ENCODE measurements around the gene KBTBD4.

The KBTBD4 gene

GRCh38 chr11:47578524-47579494, at the start of gene KBTBD4, which contains the start of gene NDUFS3:
KBTBD4 (minus strand) TSS chr11:47578970; CDS start chr11:47578951, 19 bp downstream.
NDUFS3 (plus strand) TSS chr11:47579074; CDS start chr11:47579092, 18 bp downstream.
- Histone ChIP-seq H3K36me3 (peaks cover 78% of the 10 kb centered on the region), H3K9ac (peak within 1 kb of the TSS; percentile 88), H3K27ac (peak within 1 kb of the TSS; percentile 86), H3K4me2 (peak within 1 kb of the TSS; percentile 94), H3K4me1 (peaks cover 35% of the 10 kb centered on the region), H4K20me1 (peaks cover 21% of the 10 kb centered on the region), H3K9me3 (no peaks in the 10 kb centered on the region), H3K4me3 (peak within 1 kb of the TSS; percentile 81), H3K27me3 (no peaks in the 10 kb centered on the region)
- no peak for TF ChIP-seq Cebpa-rat (IDR thresholded peaks at IDR 0.05)

- H3K36me3 ChIP-seq, result peaks cover 100% of the 10 kb centered on the region
- H3K4me2 ChIP-seq, result no peak overlapping the region
- no peaks in the 10 kb centered on the region for H3K9me3 ChIP-seq
These were observed 49.3 kb upstream of the KBTBD4 start for GRCh38 chr11:47628026-47628425.

GRCh38 chr11:47626234-47626633, 47.5 kb upstream of the KBTBD4 start:
- no peaks in the 10 kb centered on the region for H4K20me1 ChIP-seq
- H3K9ac ChIP-seq, result no peak overlapping the region
- no peaks in the 10 kb centered on the region for H3K9me3 ChIP-seq
- H3K4me2 ChIP-seq, result no peak overlapping the region
- TF ChIP-seq Cebpa-rat (IDR thresholded peaks at IDR 0.05), result no peak
- no peak overlapping the region for H3K4me3 ChIP-seq
- H3K27me3 ChIP-seq, result no peaks in the 10 kb centered on the region
- H3K4me1 ChIP-seq, result no peaks in the 10 kb centered on the region
- no peak overlapping the region for H3K27ac ChIP-seq
- peaks cover 100% of the 10 kb centered on the region for H3K36me3 ChIP-seq

More at GRCh38 chr11:47628026-47628425, 49.3 kb upstream of the KBTBD4 start:
- Histone ChIP-seq H3K4me3 (no peak overlapping the region), H4K20me1 (no peaks in the 10 kb centered on the region), H3K27ac (no peak overlapping the region), H3K9ac (no peak overlapping the region), H3K4me1 (no peaks in the 10 kb centered on the region), H3K27me3 (no peaks in the 10 kb centered on the region)
- no peak for TF ChIP-seq Cebpa-rat (IDR thresholded peaks at IDR 0.05)

- Histone ChIP-seq H3K4me2 (no peak overlapping the region), H3K9me3 (no peaks in the 10 kb centered on the region), H3K9ac (no peak overlapping the region), H3K36me3 (peaks cover 100% of the 10 kb centered on the region), H3K4me3 (no peak overlapping the region), H3K27me3 (no peaks in the 10 kb centered on the region), H4K20me1 (no peaks in the 10 kb centered on the region), H3K4me1 (peaks cover 10% of the 10 kb centered on the region), H3K27ac (no peak overlapping the region)
- no peak for TF ChIP-seq Cebpa-rat (IDR thresholded peaks at IDR 0.05)
These were observed 42.1 kb upstream of the KBTBD4 start for GRCh38 chr11:47620836-47621378.

GRCh38 chr11:47617417-47617809, 38.6 kb upstream of the KBTBD4 start:
- no peaks in the 10 kb centered on the region for H3K9me3 ChIP-seq
- peaks cover 25% of the 10 kb centered on the region for H3K4me1 ChIP-seq
- no peak for TF ChIP-seq Cebpa-rat (IDR thresholded peaks at IDR 0.05)
- H3K4me3 ChIP-seq, result no peak overlapping the region
- H3K9ac ChIP-seq, result no peak overlapping the region
- H3K27me3 ChIP-seq, result no peaks in the 10 kb centered on the region
- H3K4me2 ChIP-seq, result peak overlapping the region; percentile 20; the same call in 1 of the 2 replicates
- H3K27ac ChIP-seq, result no peak overlapping the region
- H3K36me3 ChIP-seq, result peaks cover 72% of the 10 kb centered on the region
- H4K20me1 ChIP-seq, result no peaks in the 10 kb centered on the region

- H3K27me3 ChIP-seq, result no peaks in the 10 kb centered on the region
- H3K27ac ChIP-seq, result no peak overlapping the region
- no peak overlapping the region for H3K9ac ChIP-seq
- peaks cover 66% of the 10 kb centered on the region for H3K36me3 ChIP-seq
- TF ChIP-seq Cebpa-rat (IDR thresholded peaks at IDR 0.05), result no peak
- no peak overlapping the region; the same call in 1 of the 2 replicates for H3K4me2 ChIP-seq
- no peaks in the 10 kb centered on the region for H3K9me3 ChIP-seq
- no peak overlapping the region for H3K4me3 ChIP-seq
- peaks cover 30% of the 10 kb centered on the region for H3K4me1 ChIP-seq
- no peaks in the 10 kb centered on the region for H4K20me1 ChIP-seq
These were observed 38.1 kb upstream of the KBTBD4 start for GRCh38 chr11:47616726-47617416.

- H3K36me3 ChIP-seq, result peaks cover 58% of the 10 kb centered on the region
- peaks cover 46% of the 10 kb centered on the region for H3K4me1 ChIP-seq
- H3K4me2 ChIP-seq, result no peak overlapping the region
- no peak overlapping the region for H3K27ac ChIP-seq
- no peaks in the 10 kb centered on the region for H3K27me3 ChIP-seq
- H3K9me3 ChIP-seq, result no peaks in the 10 kb centered on the region
- H4K20me1 ChIP-seq, result no peaks in the 10 kb centered on the region
- H3K4me3 ChIP-seq, result no peak overlapping the region
- TF ChIP-seq Cebpa-rat (IDR thresholded peaks at IDR 0.05), result no peak
- no peak overlapping the region for H3K9ac ChIP-seq
These were observed 36.5 kb upstream of the KBTBD4 start for GRCh38 chr11:47615249-47615648.

- Histone ChIP-seq H3K4me2 (peak overlapping the region; percentile 60), H3K36me3 (peaks cover 24% of the 10 kb centered on the region), H3K27ac (peak overlapping the region; percentile 67), H3K4me3 (no peak overlapping the region), H3K27me3 (no peaks in the 10 kb centered on the region), H3K9ac (peak overlapping the region; percentile 7; the same call in 1 of the 2 replicates), H3K9me3 (no peaks in the 10 kb centered on the region), H4K20me1 (no peaks in the 10 kb centered on the region), H3K4me1 (peaks cover 48% of the 10 kb centered on the region)
- no peak for TF ChIP-seq Cebpa-rat (IDR thresholded peaks at IDR 0.05)
These were observed 32.6 kb upstream of the KBTBD4 start for GRCh38 chr11:47611348-47611794.

- Histone ChIP-seq H4K20me1 (no peaks in the 10 kb centered on the region), H3K4me2 (no peak overlapping the region), H3K27me3 (no peaks in the 10 kb centered on the region), H3K9me3 (no peaks in the 10 kb centered on the region), H3K4me3 (no peak overlapping the region), H3K9ac (no peak overlapping the region), H3K27ac (no peak overlapping the region), H3K4me1 (peaks cover 52% of the 10 kb centered on the region), H3K36me3 (peaks cover 13% of the 10 kb centered on the region; the same call in 1 of the 2 replicates)
- TF ChIP-seq Cebpa-rat (IDR thresholded peaks at IDR 0.05), result no peak
These were observed 30.9 kb upstream of the KBTBD4 start for GRCh38 chr11:47609675-47610074.
